ENCODE measurements around the gene FBXO30. TPM values are rescaled to one million over a fixed set of nuclear protein-coding genes. Genes with fewer than 3 reads are reported as not detected.

Gene FBXO30
- total RNA-seq, 2 donors from 2014 or later: 9.8 to 10.9 TPM

DNA sequence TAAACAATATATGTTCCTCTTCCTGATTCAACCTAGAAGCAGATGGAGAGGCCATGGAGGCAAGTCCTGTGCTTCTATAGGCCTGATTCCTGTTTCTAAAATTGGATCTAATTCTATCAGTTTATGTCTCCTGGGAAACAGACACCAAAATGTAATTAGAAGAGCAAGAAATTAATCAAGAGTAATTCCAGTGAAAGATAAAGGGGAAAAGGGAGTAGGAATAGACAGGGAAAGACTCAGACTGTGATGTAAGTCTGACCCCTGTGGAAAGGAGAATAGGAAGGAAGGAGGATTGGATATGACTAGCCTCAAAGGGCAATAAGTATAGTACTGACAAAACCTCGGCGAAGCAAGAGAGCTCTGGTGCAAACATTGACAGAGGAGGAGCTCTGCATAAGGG is 33.9 kb upstream of the FBXO30 start:
- H3K4me1 ChIP-seq: peaks cover 0 to 9% of the 10 kb centered on the region in 2 donors
- H3K36me3 ChIP-seq: no peaks in the 10 kb centered on the region
- H3K4me3 ChIP-seq: no peak overlapping the region
- H3K27ac ChIP-seq: no peak overlapping the region
- no peak for DNase-seq (ENCODE audit: low spot score)
- TF ChIP-seq, protein P1, sequence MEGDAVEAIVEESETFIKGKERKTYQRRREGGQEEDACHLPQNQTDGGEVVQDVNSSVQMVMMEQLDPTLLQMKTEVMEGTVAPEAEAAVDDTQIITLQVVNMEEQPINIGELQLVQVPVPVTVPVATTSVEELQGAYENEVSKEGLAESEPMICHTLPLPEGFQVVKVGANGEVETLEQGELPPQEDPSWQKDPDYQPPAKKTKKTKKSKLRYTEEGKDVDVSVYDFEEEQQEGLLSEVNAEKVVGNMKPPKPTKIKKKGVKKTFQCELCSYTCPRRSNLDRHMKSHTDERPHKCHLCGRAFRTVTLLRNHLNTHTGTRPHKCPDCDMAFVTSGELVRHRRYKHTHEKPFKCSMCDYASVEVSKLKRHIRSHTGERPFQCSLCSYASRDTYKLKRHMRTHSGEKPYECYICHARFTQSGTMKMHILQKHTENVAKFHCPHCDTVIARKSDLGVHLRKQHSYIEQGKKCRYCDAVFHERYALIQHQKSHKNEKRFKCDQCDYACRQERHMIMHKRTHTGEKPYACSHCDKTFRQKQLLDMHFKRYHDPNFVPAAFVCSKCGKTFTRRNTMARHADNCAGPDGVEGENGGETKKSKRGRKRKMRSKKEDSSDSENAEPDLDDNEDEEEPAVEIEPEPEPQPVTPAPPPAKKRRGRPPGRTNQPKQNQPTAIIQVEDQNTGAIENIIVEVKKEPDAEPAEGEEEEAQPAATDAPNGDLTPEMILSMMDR (IDR thresholded peaks at IDR 0.05): no peak
- H3K27me3 ChIP-seq: no peaks in the 10 kb centered on the region
- no peaks in the 10 kb centered on the region for H3K9me3 ChIP-seq

DNA sequence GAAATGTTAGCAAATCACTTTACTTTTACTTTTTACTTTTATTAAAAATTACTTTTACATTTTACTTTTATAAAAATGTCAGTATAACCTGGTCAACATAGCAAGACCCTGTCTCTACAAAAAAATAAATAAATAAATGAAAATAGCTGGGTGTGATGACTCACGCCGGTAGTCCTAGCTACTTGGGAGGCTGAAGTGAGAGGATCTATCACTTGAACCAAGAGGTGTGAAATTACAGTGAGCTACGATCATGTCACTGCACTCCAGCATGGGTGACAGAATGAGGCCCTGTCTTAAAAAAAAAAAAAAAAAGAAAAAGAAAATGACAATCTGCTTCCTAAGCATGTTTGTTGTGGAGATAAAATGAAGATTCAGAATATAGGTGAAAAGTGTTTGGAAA is 31.0 kb upstream of the FBXO30 start:
- H3K27ac ChIP-seq: no peak overlapping the region
- DNase-seq (ENCODE audit: low spot score): no peak
- no peaks in the 10 kb centered on the region for H3K27me3 ChIP-seq
- TF ChIP-seq, protein P1 (IDR thresholded peaks at IDR 0.05): no peak
- H3K36me3 ChIP-seq: no peaks in the 10 kb centered on the region
- no peaks in the 10 kb centered on the region for H3K9me3 ChIP-seq
- no peak overlapping the region for H3K4me3 ChIP-seq
- H3K4me1 ChIP-seq: peaks cover 0 to 9% of the 10 kb centered on the region in 2 donors

DNA sequence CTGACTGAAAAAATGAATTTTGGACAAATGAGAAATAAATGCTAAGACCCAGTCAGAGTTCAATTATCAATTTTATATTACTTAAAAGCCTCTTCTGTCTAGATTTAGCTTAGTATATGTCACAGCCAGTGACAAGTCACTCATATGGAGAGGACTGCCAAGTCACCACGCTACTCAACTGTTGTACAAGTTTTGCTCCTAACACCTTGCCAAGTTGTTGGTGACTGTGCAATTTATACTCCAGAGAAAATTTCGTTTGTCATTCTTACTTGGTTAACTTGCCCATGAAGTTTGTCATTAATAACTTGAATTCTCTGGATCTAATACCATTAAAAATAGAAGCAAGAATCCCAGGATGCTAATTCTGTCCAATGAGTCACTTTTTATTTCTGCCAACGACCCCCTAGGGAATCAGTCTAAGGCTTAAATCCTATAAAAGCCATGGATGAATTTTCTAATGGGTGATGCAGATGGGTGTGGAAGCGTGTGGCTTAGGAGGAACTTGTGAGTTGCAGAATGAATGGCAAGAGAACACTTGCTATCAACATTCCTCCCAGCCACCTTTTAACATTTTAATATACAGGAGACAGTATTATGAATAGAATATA is 30.4 kb upstream of the FBXO30 start:
- peaks cover 0 to 9% of the 10 kb centered on the region in 2 donors for H3K4me1 ChIP-seq
- H3K9me3 ChIP-seq: no peaks in the 10 kb centered on the region
- no peaks in the 10 kb centered on the region for H3K36me3 ChIP-seq
- H3K27ac ChIP-seq: no peak overlapping the region
- TF ChIP-seq, protein P1 (IDR thresholded peaks at IDR 0.05): no peak
- DNase-seq (ENCODE audit: low spot score): no peak
- H3K4me3 ChIP-seq: no peak overlapping the region
- no peaks in the 10 kb centered on the region for H3K27me3 ChIP-seq

DNA sequence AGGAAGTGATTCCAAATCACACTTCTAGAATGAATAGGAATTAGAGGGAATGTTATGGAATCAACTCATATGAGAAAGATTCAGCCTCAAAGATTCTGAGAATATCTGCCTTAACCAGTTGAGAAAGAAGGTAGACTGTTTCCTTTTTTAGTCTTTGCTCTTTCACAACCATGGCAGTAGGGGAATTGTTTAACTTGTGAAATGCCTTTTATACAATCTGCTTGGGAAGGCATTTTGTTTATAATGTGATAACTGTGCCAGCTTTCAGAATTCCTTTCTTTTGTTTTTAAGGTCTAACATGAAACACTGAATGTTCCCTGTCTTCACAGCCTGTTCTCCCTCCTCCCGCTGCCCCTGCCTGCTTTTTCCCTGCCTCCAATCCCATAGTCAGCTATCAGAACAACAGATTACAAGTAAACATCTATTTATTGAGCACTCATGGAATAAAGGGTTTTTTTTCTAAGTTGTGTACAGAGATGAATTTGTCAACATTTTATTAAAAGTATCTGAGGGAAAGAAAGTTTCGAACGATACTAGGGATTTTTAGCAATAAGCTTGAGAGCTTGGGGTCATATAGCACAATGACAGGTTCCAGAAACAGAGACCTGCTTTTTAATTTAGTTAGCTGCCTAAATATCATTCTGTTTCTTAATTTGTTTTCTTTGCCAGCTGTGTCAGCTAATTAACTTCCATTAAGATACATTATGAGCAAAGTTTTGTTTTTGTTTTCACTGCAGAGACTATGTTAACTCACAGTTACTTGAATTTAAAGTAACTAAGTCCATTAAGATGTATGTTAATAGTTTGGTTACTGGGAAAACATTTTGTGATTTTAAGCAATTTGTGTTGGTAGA is 28.3 kb upstream of the FBXO30 start:
- no peak for DNase-seq (ENCODE audit: low spot score)
- H3K4me3 ChIP-seq: no peak overlapping the region
- H3K27ac ChIP-seq: no peak overlapping the region
- TF ChIP-seq, protein P1 (IDR thresholded peaks at IDR 0.05): no peak
- H3K4me1 ChIP-seq: peaks cover 0 to 9% of the 10 kb centered on the region in 2 donors
- no peaks in the 10 kb centered on the region for H3K9me3 ChIP-seq
- H3K27me3 ChIP-seq: no peaks in the 10 kb centered on the region
- H3K36me3 ChIP-seq: no peaks in the 10 kb centered on the region

DNA sequence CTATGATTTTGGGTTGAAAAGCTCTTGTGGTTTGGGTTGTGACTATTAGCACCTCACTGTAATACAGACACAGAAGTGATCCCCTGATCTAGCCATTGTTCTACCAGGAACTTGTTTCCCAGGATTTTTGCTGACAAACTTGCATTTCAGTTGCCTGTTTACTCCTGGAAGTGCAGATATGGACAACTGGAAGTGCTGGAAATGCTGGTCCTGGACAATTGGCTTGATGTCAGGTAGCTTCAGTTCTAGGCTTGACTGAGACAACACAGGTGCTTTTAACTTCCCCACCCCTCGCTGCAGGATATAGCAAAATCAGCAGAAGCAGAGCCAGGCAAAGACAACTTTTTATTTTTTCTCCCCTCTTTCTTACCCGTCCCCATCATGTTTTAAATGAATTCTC is 27.1 kb upstream of the FBXO30 start:
- no peak overlapping the region for H3K27ac ChIP-seq
- peaks cover 0 to 9% of the 10 kb centered on the region in 2 donors for H3K4me1 ChIP-seq
- no peaks in the 10 kb centered on the region for H3K27me3 ChIP-seq
- DNase-seq (ENCODE audit: low spot score): no peak
- TF ChIP-seq, protein P1 (IDR thresholded peaks at IDR 0.05): no peak
- H3K9me3 ChIP-seq: no peaks in the 10 kb centered on the region
- no peaks in the 10 kb centered on the region for H3K36me3 ChIP-seq
- H3K4me3 ChIP-seq: no peak overlapping the region

Data from right atrium auricular region (tissue), 2 donors.